Glutamatergic neuron (in vitro differentiated cells): ENCODE measurements around the gene MESP2. TPM values are rescaled to one million over a fixed set of nuclear protein-coding genes. Genes with fewer than 3 reads are reported as not detected.

ENCODE experiments used
- DNase-seq: peaks from one replicate; pipeline ENCODE4 v3.0.0; 2022
- H3K27ac Mint-ChIP-seq: one replicate; pipeline ENCODE4 v1.8.0; 2020; ENCODE audit warnings: mild to moderate bottlenecking, mixed read lengths, inconsistent platforms; ENCODE audit not compliant: unreplicated experiment
- H3K27me3 Mint-ChIP-seq: one replicate; pipeline ENCODE4 v1.8.0; 2020; ENCODE audit warnings: mild to moderate bottlenecking, moderate library complexity, mixed read lengths, inconsistent platforms; ENCODE audit not compliant: unreplicated experiment
- H3K36me3 Mint-ChIP-seq: one replicate; pipeline ENCODE4 v1.8.0; 2020; ENCODE audit warnings: mild to moderate bottlenecking, mixed read lengths, inconsistent platforms; ENCODE audit not compliant: unreplicated experiment
- H3K4me1 Mint-ChIP-seq: one replicate; pipeline ENCODE4 v1.8.0; 2020; ENCODE audit warnings: mild to moderate bottlenecking, low read depth, mixed read lengths, inconsistent platforms; ENCODE audit not compliant: unreplicated experiment
- H3K4me3 Mint-ChIP-seq: one replicate; pipeline ENCODE4 v1.8.0; 2020; ENCODE audit warnings: mild to moderate bottlenecking, mixed read lengths, inconsistent platforms; ENCODE audit not compliant: unreplicated experiment
- H3K9me3 Mint-ChIP-seq: one replicate; pipeline ENCODE4 v1.8.0; 2020; ENCODE audit warnings: mild to moderate bottlenecking, moderate library complexity, mixed read lengths, inconsistent platforms; ENCODE audit not compliant: unreplicated experiment
- CTCF ChIP-seq: fragments of 200-600 bp; sonication (generic); IDR thresholded peaks from one replicate; pipeline ENCODE4 v1.5.0; 2021; ENCODE audit not compliant: partially characterized antibody, unreplicated experiment
- total RNA-seq: library from RNA; stranded (reverse); fragmentation: NEBNext Ultra II Directional; extraction: Animal tissue kit (Norgen Biotek cat#: 25700); gene quantifications from one replicate; pipeline ENCODE4 v1.2.1, GENCODE V29; 2021; ENCODE audit not compliant: unreplicated experiment

The MESP2 gene
- total RNA-seq, 1 donor from 2014 or later = not detected

GRCh38 chr15:89735773-89736172 is 40.4 kb upstream of the MESP2 start:
- Mint-ChIP-seq H3K4me1 (no peaks in the 10 kb centered on the region), H3K27me3 (peaks cover 1% of the 10 kb centered on the region), H3K4me3 (no peak overlapping the region), H3K27ac (no peak overlapping the region), H3K36me3 (no peaks in the 10 kb centered on the region), H3K9me3 (no peaks in the 10 kb centered on the region)
- no peak for TF ChIP-seq CTCF
- DNase-seq = no peak

DNA sequence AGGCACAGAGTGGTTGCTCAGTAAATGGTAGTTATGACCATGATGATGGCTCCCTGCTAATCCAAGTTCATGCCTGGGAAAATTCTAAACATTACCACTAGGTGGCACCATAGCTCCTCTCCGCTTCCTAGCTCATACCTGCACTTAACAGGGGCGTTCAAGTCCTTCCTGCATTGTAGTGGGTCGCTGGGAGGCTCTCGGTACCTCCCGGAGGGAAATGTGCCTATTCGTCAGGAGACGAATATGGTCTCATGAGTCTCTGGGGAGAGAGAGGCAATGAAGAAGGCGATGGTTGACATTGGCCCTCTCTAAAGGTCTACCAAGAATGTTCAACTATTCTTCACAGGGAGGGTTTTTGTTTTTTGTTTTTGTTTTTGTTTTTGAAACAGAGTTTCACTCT is 36.0 kb upstream of the MESP2 start:
- peaks cover 3% of the 10 kb centered on the region for H3K27me3 Mint-ChIP-seq
- no peak overlapping the region for H3K27ac Mint-ChIP-seq
- TF ChIP-seq CTCF = peak; percentile 98
- no peak for DNase-seq
- no peaks in the 10 kb centered on the region for H3K36me3 Mint-ChIP-seq
- H3K9me3 Mint-ChIP-seq = no peaks in the 10 kb centered on the region
- no peak overlapping the region for H3K4me3 Mint-ChIP-seq
- no peaks in the 10 kb centered on the region for H3K4me1 Mint-ChIP-seq

- H3K4me1 Mint-ChIP-seq = no peaks in the 10 kb centered on the region
- no peak overlapping the region for H3K27ac Mint-ChIP-seq
- no peak for DNase-seq
- no peaks in the 10 kb centered on the region for H3K36me3 Mint-ChIP-seq
- H3K4me3 Mint-ChIP-seq = no peak overlapping the region
- H3K27me3 Mint-ChIP-seq = peaks cover 3% of the 10 kb centered on the region
- TF ChIP-seq CTCF = no peak
- no peaks in the 10 kb centered on the region for H3K9me3 Mint-ChIP-seq
These were observed 33.1 kb upstream of the MESP2 start for GRCh38 chr15:89743011-89743410.

GRCh38 chr15:89743594-89743993 is 32.5 kb upstream of the MESP2 start:
- Mint-ChIP-seq H3K27ac (no peak overlapping the region), H3K4me1 (no peaks in the 10 kb centered on the region), H3K4me3 (no peak overlapping the region), H3K27me3 (peaks cover 3% of the 10 kb centered on the region), H3K9me3 (no peaks in the 10 kb centered on the region), H3K36me3 (no peaks in the 10 kb centered on the region)
- TF ChIP-seq CTCF = no peak
- no peak for DNase-seq

DNA sequence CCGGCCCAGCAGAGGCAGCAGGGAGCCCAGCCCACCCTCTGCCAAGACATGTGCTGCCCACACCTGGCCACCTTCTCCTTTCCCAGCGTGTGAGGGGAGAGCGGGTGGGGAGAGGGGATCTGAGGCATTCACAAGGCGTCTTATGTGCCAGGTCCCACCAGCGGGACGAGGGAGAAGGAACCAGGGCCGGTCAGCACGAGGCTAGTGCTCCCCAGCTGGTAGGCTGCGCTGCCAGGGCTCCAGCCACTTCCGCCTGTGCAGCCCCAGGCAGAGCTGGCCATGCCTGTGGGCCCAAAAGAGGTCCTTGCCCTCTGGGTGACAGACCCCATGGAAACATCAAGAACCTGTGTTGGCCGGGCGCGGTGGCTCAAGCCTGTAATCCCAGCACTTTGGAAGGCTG is 31.0 kb upstream of the MESP2 start:
- no peak overlapping the region for H3K27ac Mint-ChIP-seq
- H3K36me3 Mint-ChIP-seq = no peaks in the 10 kb centered on the region
- no peak overlapping the region for H3K4me3 Mint-ChIP-seq
- H3K9me3 Mint-ChIP-seq = no peaks in the 10 kb centered on the region
- H3K27me3 Mint-ChIP-seq = peaks cover 8% of the 10 kb centered on the region
- H3K4me1 Mint-ChIP-seq = no peaks in the 10 kb centered on the region
- TF ChIP-seq CTCF = no peak
- DNase-seq = no peak
